Measurements from ENCODE around the gene FRMD5.

DNA sequence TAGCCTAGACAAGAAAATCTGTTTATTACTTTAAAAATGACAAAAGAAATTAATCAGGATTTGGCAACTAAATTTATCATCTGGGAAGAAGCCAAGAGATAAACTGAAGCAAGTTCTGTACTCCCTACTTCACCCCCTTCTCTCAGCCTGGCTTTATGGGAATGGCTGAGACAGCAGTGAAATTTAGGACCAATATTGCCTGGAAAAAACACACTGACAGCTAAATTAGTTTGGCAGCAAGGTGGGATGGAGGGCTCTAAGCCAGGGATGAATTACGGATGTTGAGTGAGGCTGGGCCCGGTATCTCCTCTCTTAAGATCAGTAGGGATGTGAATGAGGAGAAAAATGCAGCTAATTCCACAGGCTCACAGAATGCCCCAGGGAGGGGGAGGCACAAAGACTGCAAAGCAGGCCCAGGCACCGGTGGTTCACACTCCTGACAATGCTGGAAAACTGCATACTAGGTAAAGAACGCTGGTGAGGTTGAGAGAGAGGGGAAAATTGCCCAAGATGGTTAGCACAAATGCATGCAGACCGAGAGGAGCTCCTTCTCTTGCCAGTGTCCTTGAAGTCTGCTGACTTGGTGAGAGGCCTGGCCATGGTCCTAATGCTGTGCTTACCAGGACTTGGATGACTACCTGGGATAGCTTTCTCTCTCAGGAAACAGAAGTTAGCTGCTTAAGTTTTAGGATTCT, 279.3 kb downstream of the FRMD5 start:
- TF ChIP-seq, protein P1, sequence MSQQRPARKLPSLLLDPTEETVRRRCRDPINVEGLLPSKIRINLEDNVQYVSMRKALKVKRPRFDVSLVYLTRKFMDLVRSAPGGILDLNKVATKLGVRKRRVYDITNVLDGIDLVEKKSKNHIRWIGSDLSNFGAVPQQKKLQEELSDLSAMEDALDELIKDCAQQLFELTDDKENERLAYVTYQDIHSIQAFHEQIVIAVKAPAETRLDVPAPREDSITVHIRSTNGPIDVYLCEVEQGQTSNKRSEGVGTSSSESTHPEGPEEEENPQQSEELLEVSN (IDR thresholded peaks at IDR 0.05; ENCODE audit: borderline replicate concordance, low read depth), result no peak
- TF ChIP-seq KDM1A (IDR thresholded peaks at IDR 0.05; ENCODE audit: low read depth), result no peak
- TF ChIP-seq, protein P2, sequence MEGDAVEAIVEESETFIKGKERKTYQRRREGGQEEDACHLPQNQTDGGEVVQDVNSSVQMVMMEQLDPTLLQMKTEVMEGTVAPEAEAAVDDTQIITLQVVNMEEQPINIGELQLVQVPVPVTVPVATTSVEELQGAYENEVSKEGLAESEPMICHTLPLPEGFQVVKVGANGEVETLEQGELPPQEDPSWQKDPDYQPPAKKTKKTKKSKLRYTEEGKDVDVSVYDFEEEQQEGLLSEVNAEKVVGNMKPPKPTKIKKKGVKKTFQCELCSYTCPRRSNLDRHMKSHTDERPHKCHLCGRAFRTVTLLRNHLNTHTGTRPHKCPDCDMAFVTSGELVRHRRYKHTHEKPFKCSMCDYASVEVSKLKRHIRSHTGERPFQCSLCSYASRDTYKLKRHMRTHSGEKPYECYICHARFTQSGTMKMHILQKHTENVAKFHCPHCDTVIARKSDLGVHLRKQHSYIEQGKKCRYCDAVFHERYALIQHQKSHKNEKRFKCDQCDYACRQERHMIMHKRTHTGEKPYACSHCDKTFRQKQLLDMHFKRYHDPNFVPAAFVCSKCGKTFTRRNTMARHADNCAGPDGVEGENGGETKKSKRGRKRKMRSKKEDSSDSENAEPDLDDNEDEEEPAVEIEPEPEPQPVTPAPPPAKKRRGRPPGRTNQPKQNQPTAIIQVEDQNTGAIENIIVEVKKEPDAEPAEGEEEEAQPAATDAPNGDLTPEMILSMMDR (IDR thresholded peaks at IDR 0.05), result no peak
- TF ChIP-seq, protein P3, sequence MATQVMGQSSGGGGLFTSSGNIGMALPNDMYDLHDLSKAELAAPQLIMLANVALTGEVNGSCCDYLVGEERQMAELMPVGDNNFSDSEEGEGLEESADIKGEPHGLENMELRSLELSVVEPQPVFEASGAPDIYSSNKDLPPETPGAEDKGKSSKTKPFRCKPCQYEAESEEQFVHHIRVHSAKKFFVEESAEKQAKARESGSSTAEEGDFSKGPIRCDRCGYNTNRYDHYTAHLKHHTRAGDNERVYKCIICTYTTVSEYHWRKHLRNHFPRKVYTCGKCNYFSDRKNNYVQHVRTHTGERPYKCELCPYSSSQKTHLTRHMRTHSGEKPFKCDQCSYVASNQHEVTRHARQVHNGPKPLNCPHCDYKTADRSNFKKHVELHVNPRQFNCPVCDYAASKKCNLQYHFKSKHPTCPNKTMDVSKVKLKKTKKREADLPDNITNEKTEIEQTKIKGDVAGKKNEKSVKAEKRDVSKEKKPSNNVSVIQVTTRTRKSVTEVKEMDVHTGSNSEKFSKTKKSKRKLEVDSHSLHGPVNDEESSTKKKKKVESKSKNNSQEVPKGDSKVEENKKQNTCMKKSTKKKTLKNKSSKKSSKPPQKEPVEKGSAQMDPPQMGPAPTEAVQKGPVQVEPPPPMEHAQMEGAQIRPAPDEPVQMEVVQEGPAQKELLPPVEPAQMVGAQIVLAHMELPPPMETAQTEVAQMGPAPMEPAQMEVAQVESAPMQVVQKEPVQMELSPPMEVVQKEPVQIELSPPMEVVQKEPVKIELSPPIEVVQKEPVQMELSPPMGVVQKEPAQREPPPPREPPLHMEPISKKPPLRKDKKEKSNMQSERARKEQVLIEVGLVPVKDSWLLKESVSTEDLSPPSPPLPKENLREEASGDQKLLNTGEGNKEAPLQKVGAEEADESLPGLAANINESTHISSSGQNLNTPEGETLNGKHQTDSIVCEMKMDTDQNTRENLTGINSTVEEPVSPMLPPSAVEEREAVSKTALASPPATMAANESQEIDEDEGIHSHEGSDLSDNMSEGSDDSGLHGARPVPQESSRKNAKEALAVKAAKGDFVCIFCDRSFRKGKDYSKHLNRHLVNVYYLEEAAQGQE (IDR thresholded peaks at IDR 0.05), result no peak
- no peak for TF ChIP-seq CHD2 (IDR thresholded peaks at IDR 0.05; ENCODE audit: low read length, partially characterized antibody)
- no peak for TF ChIP-seq RFX5 (IDR thresholded peaks at IDR 0.05)
- no peak for TF ChIP-seq NR3C1 (IDR thresholded peaks at IDR 0.05)
- no peak for TF ChIP-seq HOXA7 (CRISPR knock-in tag; IDR thresholded peaks at IDR 0.05)
- no peak for TF ChIP-seq POLR2A (IDR thresholded peaks at IDR 0.05; ENCODE audit: low read length)
- TF ChIP-seq TP53 (CRISPR knock-in tag; IDR thresholded peaks at IDR 0.05), result no peak
- TF ChIP-seq EP300 (IDR thresholded peaks at IDR 0.05), result no peak
- TF ChIP-seq, protein P4, sequence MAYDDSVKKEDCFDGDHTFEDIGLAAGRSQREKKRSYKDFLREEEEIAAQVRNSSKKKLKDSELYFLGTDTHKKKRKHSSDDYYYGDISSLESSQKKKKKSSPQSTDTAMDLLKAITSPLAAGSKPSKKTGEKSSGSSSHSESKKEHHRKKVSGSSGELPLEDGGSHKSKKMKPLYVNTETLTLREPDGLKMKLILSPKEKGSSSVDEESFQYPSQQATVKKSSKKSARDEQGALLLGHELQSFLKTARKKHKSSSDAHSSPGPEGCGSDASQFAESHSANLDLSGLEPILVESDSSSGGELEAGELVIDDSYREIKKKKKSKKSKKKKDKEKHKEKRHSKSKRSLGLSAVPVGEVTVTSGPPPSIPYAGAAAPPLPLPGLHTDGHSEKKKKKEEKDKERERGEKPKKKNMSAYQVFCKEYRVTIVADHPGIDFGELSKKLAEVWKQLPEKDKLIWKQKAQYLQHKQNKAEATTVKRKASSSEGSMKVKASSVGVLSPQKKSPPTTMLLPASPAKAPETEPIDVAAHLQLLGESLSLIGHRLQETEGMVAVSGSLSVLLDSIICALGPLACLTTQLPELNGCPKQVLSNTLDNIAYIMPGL (CRISPR knock-in tag; IDR thresholded peaks at IDR 0.05; ENCODE audit: borderline replicate concordance), result no peak
- TF ChIP-seq, protein P5, sequence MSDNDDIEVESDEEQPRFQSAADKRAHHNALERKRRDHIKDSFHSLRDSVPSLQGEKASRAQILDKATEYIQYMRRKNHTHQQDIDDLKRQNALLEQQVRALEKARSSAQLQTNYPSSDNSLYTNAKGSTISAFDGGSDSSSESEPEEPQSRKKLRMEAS (IDR thresholded peaks at IDR 0.05), result no peak
- TF ChIP-seq, protein P6, sequence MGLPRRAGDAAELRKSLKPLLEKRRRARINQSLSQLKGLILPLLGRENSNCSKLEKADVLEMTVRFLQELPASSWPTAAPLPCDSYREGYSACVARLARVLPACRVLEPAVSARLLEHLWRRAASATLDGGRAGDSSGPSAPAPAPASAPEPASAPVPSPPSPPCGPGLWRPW (IDR thresholded peaks at IDR 0.05), result no peak
